ENCODE data around the gene SPPL3.

SPPL3 gene

DNA sequence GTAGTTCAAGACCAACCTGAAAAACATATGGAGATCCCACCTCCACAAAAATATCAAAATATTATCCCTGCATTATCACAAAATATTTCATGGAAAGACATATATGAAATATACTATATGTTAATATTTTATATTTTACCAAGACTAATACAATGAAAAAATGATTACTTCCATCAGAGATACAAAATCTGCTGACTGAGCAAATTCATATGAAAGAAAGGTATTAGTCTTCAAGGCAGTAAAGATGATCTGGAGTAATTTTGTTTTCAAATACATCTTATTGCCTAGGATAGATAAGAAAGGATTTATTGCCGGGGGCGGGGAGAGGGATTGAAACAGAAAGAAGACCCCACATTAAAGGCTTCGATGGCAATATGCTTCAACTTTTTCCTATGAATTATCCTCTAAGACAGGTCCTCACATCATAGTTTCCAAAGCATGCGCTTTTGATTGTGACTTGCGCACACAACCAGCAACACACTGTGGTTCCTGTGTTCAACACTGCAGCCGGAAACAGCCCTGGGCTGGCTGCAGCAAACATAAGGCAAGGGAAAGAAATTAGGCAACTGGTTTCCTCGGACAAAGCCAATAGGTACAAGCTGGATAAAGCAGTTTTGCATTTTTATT lies 83.2 kb downstream of the SPPL3 start:
- TF ChIP-seq ZFX (IDR thresholded peaks at IDR 0.05; ENCODE audit: borderline replicate concordance), result no peak
- TF ChIP-seq, protein P1, sequence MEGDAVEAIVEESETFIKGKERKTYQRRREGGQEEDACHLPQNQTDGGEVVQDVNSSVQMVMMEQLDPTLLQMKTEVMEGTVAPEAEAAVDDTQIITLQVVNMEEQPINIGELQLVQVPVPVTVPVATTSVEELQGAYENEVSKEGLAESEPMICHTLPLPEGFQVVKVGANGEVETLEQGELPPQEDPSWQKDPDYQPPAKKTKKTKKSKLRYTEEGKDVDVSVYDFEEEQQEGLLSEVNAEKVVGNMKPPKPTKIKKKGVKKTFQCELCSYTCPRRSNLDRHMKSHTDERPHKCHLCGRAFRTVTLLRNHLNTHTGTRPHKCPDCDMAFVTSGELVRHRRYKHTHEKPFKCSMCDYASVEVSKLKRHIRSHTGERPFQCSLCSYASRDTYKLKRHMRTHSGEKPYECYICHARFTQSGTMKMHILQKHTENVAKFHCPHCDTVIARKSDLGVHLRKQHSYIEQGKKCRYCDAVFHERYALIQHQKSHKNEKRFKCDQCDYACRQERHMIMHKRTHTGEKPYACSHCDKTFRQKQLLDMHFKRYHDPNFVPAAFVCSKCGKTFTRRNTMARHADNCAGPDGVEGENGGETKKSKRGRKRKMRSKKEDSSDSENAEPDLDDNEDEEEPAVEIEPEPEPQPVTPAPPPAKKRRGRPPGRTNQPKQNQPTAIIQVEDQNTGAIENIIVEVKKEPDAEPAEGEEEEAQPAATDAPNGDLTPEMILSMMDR (IDR thresholded peaks at IDR 0.05), result no peak
- H3K27ac ChIP-seq, result no peak overlapping the region

DNA sequence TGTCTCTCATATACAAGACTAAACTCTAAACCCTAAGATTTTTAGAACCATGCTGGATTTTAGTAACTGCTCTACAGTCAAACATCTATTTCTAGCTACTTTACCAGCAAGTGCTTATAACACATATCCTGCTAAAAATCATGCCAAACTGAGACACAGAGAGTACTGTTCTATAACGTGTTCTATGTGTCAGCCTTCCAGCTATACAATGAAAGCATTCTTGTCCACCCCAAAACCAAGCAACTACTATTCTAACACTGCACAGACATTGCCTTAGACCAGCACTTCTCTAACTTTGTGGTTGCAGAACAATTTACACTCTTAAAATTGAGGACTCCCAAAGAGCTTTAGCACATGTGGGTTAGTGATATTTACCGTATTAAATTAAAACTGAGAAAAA lies 85.7 kb downstream of the SPPL3 start:
- no peak overlapping the region for H3K27ac ChIP-seq
- TF ChIP-seq, protein P1 (IDR thresholded peaks at IDR 0.05), result no peak
- TF ChIP-seq ZFX (IDR thresholded peaks at IDR 0.05; ENCODE audit: borderline replicate concordance), result no peak

DNA sequence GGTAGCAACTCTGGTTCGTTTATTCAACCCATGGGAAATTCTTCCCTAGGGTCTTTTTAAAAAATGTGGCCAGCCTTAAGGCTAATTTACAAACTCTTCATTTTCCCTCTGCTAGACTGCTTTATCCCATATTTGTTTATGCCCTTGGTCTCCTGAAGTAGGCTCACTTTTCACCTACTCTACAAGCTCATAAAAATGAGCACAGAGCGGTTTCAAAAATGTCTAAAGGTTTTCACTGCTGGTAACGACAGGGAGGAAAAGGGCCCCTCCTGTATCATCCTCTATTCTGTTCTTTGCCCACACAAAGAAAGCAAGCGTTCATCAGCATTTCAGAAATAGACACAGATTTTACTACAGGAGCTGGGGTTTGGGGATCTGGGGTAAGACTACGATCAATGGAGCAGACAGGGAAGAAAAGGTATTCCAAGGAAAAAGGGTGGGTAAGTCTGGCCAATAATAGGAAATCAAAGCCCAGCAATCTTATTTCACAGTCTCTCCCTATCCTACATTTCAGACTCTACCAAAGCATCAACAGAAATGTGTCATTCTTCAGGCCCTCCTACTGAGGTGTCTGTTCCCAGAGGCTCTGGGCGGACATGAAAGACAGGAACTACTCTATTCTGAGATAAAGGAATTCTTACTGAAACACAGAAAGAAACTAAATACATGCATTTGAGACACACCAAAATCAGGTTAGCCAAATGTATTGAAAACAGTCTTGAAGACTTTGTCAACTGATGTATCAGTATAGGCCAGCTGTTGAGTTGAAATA lies 86.4 kb downstream of the SPPL3 start:
- TF ChIP-seq ZFX (IDR thresholded peaks at IDR 0.05; ENCODE audit: borderline replicate concordance), result no peak
- TF ChIP-seq, protein P1 (IDR thresholded peaks at IDR 0.05), result no peak
- no peak overlapping the region for H3K27ac ChIP-seq

DNA sequence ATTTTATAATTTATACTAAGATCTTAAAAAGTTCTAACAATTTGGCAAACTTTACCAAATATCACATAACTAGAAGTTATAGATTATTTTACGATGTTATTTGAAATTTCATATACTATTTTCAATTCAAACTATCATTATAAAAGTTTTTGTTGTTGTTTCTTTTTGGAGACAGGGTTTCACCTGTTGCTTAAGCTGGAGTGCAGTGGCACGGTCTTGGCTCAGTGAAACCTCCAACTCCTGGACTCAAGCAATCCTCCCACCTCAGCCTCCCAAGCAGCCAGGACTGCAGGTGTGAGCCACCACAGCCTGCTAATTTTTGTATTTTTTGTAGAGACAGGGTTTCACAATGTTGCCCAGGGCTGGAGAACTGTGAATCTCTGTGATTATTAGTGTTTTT lies 87.8 kb downstream of the SPPL3 start:
- H3K27ac ChIP-seq, result no peak overlapping the region
- TF ChIP-seq, protein P1 (IDR thresholded peaks at IDR 0.05), result no peak
- TF ChIP-seq ZFX (IDR thresholded peaks at IDR 0.05; ENCODE audit: borderline replicate concordance), result no peak

DNA sequence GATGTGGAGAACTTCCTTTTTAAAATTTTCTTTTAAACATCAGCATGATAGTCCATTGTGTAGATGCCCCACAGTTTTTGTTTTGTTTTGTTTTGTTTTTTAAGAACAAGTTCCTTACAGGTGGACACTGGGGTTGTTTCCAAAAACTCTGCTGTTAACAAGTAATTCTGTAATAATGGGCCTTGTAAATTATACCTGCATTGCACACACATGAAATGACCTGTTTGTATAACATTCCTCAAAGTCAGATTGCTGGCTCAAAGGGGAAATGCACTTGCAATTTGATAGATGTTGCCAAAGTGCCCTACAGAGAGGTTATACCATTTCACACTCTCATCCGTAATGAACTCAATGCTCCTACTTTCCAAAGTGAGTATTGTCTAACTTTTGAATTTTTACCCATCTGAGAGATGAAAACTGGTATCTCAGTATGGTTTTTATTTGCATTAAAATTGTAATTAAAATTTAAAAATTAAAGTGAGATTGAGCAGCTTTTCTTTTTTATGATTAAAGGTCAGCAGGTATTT lies 89.2 kb downstream of the SPPL3 start:
- TF ChIP-seq ZFX (IDR thresholded peaks at IDR 0.05; ENCODE audit: borderline replicate concordance), result no peak
- TF ChIP-seq, protein P1 (IDR thresholded peaks at IDR 0.05), result no peak

DNA sequence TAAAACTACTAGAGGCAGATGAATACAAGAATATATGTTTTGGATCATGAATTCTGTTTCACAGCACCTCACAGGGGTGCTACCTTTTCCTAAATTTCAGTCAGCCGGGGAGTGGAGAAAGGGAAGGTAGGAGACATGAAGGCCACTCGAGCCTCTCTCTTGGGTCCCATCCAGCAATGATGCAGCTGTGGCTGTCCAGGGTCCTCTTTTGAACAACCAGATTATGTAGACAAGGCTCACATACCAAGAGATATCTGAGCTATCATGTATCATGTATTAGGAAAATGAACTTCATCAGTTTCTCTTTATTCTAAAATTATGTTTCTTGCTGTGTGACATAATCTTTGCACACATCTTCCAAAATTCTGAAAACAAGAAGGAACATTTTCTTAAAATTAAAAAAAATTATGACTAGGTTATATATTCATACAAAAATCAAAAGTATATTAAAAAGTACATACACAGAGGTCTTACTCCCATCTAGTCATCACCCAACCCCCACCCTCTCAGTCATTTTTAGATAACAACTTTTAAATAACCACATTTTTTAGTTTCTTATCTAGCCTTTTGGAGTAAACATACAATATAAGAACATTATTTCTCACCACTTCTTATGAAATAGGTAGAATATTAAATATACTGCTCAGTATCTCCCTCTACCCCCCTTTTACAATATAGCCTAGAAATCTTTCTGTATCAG lies 89.8 kb downstream of the SPPL3 start:
- no peak for TF ChIP-seq ZFX (IDR thresholded peaks at IDR 0.05; ENCODE audit: borderline replicate concordance)
- TF ChIP-seq, protein P1 (IDR thresholded peaks at IDR 0.05), result no peak
- no peak overlapping the region for H3K27ac ChIP-seq

More for the DNA sequence above, 89.2 kb downstream of the SPPL3 start:
- H3K27ac ChIP-seq, result no peak overlapping the region

All from 22Rv1 (cell line).